Heart left ventricle (tissue), 16 donors: ENCODE data around the gene SLC6A17. TPM values are rescaled to one million over a fixed set of nuclear protein-coding genes. Genes with fewer than 3 reads are reported as not detected.

Experiments
- ATAC-seq, 4 donors: fragments of 200-7000 bp; cut with Tn5 transposase; one replicate each; pipeline ENCODE4 v1.9.1; 2020 to 2022; ENCODE audit warnings: moderate library complexity in 4 of 4, mild to moderate bottlenecking in 3 of 4, moderate number of reproducible peaks in 1 of 4
- DNase-seq, 5 donors: peaks; one replicate each; pipeline ENCODE4 v3.0.0-alpha.2; 2020
- H3K27ac ChIP-seq, 12 donors: fragments of 200-600 bp; sonication (generic) in 4 of 12; one replicate each; pipeline versions ENCODE4 v1.5.0 to v1.8.0; 2016 to 2022; ENCODE audit warnings: mild to moderate bottlenecking in 2 of 12
- H3K27me3 ChIP-seq, 9 donors: fragments of 200-600 bp; sonication (generic) in 2 of 9; one replicate each; pipeline versions ENCODE4 v1.5.1 to v1.8.0; 2016 to 2022; ENCODE audit warnings: mild to moderate bottlenecking in 3 of 9
- H3K36me3 ChIP-seq, 9 donors: fragments of 200-600 bp; sonication (generic) in 2 of 9; one replicate each; pipeline versions ENCODE4 v1.5.0 to v1.8.0; 2018 to 2022; ENCODE audit warnings: mild to moderate bottlenecking in 2 of 9
- H3K4me1 ChIP-seq, 12 donors: fragments of 200-600 bp; sonication (generic) in 4 of 12; one replicate each; pipeline versions ENCODE4 v1.5.0 to v1.8.0; 2016 to 2022; ENCODE audit warnings: mild to moderate bottlenecking in 3 of 12
- H3K4me3 ChIP-seq, 12 donors: fragments of 200-600 bp; sonication (generic) in 4 of 12; one replicate each; pipeline versions ENCODE4 v1.5.0 to v1.8.0; 2017 to 2022; ENCODE audit warnings: mild to moderate bottlenecking in 9 of 12, moderate library complexity in 4 of 12
- H3K9me3 ChIP-seq, 12 donors: fragments of 200-600 bp; sonication (generic) in 4 of 12; one replicate each; pipeline versions ENCODE4 v1.5.0 to v1.8.0; 2016 to 2022; ENCODE audit warnings: mild to moderate bottlenecking in 1 of 12
- POLR2A ChIP-seq, 2 donors: fragments of 450-650 bp; IDR thresholded peaks; one replicate each; pipeline ENCODE4 v1.6.1; 2017; ENCODE audit warnings: antibody characterized with exemption in 2 of 2, mild to moderate bottlenecking in 2 of 2, moderate library complexity in 2 of 2
- WGBS, 4 donors: extraction: QIAGEN DNeasy Blood & Tissue Kit in 2 of 4; methylation state at CpG; one replicate each; pipeline versions ENCODE4 v1.1.5 to v1.1.7; 2013 to 2018; 5-methylcytosine and 5-hydroxymethylcytosine counted together
- intact Hi-C, 10 donors: fragments of 100-400 bp; cut with DNase I; formaldehyde crosslinking; loops; one replicate each; pipeline versions ENCODE4 v1.11.1 to v1.14.2; 2022
- polyA plus RNA-seq, 2 donors: library from polyadenylated mRNA; stranded (reverse); fragments of 200-250 nt; gene quantifications; one replicate each; pipeline ENCODE4 v1.2.3, GENCODE V29; 2013
- total RNA-seq, 9 donors: library from RNA; depleted of rRNA in 2 of 9; stranded (reverse); fragments of >200 nt in 2 of 9; fragmentation: NEBNext Ultra II Directional in 3 of 9; extraction: Animal tissue kit (Norgen Biotek cat#: 25700) in 3 of 9; gene quantifications; one replicate each; pipeline versions ENCODE4 v1.1.0 to v1.2.4, GENCODE V29; 2016 to 2023
- TF ChIP-seq, protein P1 (sequence below), 12 donors: fragments of 200-600 bp; sonication (generic) in 4 of 12; IDR thresholded peaks; one replicate each; pipeline versions ENCODE4 v1.5.0 to v1.8.0; 2018 to 2022; ENCODE audit warnings: antibody characterized with exemption in 12 of 12, mild to moderate bottlenecking in 5 of 12
- donor health status: ischemic (EF 13 %, LVEDD 7.1; RV severe dilation, severe dysfunction).
- donor health status: healthy with polysubstance abuse.
- donor health status: DM: no; HTN: yes; CAD: no.
- donor health status: DM: no; HTN: no; CAD: no.
- donor health status: ischemic (EF 25% LVEDD 6.9; RV normal size, moderate dysfunction).
- donor health status: ischemic (EF 25% LVEDD 5.7; RV mildly dilated, moderate dysfunction).
- donor health status: healthy.
- donor health status: DM: yes; HTN: yes; CAD: no.
- donor health status: ischemic (EF 35%, LVEDD 5.7; RV mildly dilated, moderate dysfunction).
- donor health status: nonischemic (EF 11% LVEDD 7.7; RV severe dilation, severe dysfunction).
- donor health status: DM: yes; HTN: yes; CAD: no.
- donor health status: PGD.
- donor health status: ischemic (EF 29% LVEDD 5.4; RV normal size, mild dysfunction).
- donor health status: nonischemic (EF 23%, LVEDD 6.1; RV moderate dilation, normal function).

SLC6A17 gene
- total and polyA plus RNA-seq, 11 donors = 0.07 to 0.50 (median 0.24) TPM; not detected in 3

DNA sequence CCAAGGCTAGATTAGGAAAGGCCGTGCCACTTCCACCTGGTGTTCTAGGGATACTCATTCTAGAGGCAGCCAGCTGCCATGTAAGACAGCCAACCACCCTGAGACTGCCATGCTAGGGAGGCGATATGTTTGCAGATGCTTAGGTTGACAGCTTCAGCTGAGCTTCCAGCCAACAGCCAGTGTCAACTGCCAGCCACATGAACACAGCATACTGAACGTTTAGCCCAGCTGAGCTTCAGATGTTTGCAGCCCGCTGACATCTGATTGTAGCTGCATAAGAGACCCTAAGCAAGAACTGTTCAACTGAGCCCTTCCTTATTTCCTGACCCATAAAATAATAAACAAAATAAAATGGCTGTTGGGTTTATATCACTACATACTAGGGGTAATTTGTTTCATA, 54.9 kb downstream of the SLC6A17 start:
- Histone ChIP-seq H3K27ac (no peak overlapping the region), H3K9me3 (no peaks in the 10 kb centered on the region), H3K36me3 (no peaks in the 10 kb centered on the region), H3K4me3 (no peak overlapping the region), H3K4me1 (peaks cover 0 to 17% (median 6%) of the 10 kb centered on the region in 12 donors), H3K27me3 (no peaks in the 10 kb centered on the region)
- intact Hi-C loops = loop anchor here in 6 of 10 donors (5.0 to 10.0 kb wide), 4 partner anchors 202 to 410 kb away; partner anchors contain the start of gene LAMTOR5 (in 2 of the 6)
- DNase-seq (no peak), ATAC-seq (no peak)
- 81 to 88% (median 85%) methylated on average over 3 to 4 of the region's 4 CpGs for WGBS, 4 donors
- TF ChIP-seq, protein P1, sequence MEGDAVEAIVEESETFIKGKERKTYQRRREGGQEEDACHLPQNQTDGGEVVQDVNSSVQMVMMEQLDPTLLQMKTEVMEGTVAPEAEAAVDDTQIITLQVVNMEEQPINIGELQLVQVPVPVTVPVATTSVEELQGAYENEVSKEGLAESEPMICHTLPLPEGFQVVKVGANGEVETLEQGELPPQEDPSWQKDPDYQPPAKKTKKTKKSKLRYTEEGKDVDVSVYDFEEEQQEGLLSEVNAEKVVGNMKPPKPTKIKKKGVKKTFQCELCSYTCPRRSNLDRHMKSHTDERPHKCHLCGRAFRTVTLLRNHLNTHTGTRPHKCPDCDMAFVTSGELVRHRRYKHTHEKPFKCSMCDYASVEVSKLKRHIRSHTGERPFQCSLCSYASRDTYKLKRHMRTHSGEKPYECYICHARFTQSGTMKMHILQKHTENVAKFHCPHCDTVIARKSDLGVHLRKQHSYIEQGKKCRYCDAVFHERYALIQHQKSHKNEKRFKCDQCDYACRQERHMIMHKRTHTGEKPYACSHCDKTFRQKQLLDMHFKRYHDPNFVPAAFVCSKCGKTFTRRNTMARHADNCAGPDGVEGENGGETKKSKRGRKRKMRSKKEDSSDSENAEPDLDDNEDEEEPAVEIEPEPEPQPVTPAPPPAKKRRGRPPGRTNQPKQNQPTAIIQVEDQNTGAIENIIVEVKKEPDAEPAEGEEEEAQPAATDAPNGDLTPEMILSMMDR (IDR thresholded peaks at IDR 0.05) = no peak
- no peak for TF ChIP-seq POLR2A (IDR thresholded peaks at IDR 0.05)

DNA sequence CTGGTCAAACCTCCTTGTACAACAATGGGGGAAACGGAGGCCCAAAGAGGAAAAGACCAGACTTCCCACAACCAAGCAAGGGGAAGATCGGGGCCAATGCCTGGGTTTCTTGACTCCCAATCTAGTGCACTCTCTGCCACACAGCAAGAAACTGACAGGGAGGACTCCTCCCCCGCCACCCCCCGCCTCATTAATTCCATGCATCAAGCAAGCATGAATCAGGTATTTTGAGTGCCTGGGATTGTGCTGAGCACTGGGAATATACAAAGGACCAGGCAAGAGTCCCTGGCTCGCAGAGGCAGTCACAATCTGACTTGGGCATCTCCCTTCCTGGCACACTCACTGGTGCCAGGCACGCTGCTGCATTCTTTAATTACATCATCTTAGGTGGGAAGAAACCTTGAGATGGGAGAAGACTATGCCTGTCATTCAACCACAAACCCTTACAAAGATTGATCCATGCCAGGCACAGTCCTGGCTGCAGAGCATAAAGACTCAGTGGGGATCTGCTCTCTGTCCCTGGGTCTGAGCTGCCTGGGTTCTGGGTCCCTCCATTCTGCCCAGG, 55.4 kb downstream of the SLC6A17 start:
- Histone ChIP-seq H3K27me3 (no peaks in the 10 kb centered on the region), H3K36me3 (no peaks in the 10 kb centered on the region), H3K27ac (no peak overlapping the region), H3K9me3 (no peaks in the 10 kb centered on the region), H3K4me1 (peaks cover 0 to 17% (median 6%) of the 10 kb centered on the region in 12 donors), H3K4me3 (no peak overlapping the region)
- intact Hi-C loops = loop anchor here in 7 of 10 donors (2.0 to 10.0 kb wide), 5 partner anchors 202 to 409 kb away; partner anchors contain the start of gene LAMTOR5 (in 2 of the 7)
- ATAC-seq (no peak), DNase-seq (no peak)
- TF ChIP-seq, protein P1 (IDR thresholded peaks at IDR 0.05) = no peak
- WGBS, 4 donors = 87 to 93% (median 90%) methylated on average over 6 of the region's 6 CpGs

DNA sequence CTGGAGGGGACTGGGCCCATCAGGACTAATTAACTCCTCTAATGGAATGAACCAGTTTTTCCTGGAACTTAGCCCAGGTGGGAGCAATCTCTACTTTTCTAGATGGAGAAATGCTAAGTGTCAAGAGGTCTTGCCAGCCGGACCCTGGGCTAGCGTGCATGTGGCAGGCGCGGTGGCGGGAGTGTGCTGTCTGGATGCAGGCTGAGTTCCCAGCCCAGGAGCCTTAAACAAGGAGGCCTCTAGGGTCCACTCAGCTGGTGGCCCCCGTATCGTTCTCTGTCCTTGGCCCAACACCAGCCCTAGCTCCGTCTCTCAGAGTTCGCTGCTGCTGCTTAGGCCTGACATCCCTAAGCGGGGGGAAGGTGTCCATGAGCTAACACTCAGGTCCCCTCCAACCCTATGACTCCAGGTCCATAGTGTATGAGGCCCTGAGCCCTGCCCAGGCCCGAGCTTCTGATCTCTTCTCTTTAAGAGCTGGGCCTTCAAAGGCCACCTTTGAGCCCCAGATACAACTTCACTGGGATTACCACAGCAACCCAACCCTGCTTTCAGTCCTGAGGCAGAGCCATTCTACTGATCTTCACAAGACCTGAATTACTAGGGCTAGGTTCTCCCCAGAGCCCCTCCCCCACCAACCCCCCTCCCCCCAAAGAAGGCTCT, 56.1 kb downstream of the SLC6A17 start:
- H3K27me3 ChIP-seq = peaks cover 0 to 7% (median 0%) of the 10 kb centered on the region in 9 donors
- ATAC-seq (no peak), DNase-seq (no peak)
- H3K36me3 ChIP-seq = no peaks in the 10 kb centered on the region
- no peak overlapping the region for H3K4me3 ChIP-seq
- intact Hi-C loops = loop anchor here in 7 of 10 donors (2.0 to 10.0 kb wide), 5 partner anchors 201 to 408 kb away; partner anchors contain the start of gene LAMTOR5 (in 2 of the 7)
- H3K9me3 ChIP-seq = no peaks in the 10 kb centered on the region
- no peak overlapping the region for H3K27ac ChIP-seq
- peaks cover 0 to 23% (median 11%) of the 10 kb centered on the region in 12 donors for H3K4me1 ChIP-seq
- WGBS, 4 donors = 87 to 95% (median 89%) methylated on average over 7 to 11 of the region's 11 CpGs
- no peak for TF ChIP-seq POLR2A (IDR thresholded peaks at IDR 0.05)
- TF ChIP-seq, protein P1 (IDR thresholded peaks at IDR 0.05) = no peak

DNA sequence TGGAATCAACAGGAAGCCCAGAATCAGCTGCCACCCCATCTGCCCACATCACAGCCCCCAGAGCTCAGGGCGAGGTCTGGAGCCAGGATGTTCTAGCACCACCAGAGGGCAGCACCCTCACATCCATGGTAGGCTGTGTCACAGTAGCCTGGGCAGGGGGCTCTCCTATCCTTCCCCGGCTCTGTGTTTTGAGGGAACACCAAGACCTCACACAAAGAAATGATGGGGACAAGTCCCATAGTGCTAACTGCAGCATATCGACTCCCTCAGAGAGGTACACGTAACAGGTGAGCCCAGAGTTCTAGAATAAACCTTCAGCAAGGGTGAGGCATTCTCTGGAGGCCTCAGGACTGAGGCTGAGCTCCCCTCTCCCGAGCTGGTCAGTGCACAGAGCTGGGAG, 57.5 kb downstream of the SLC6A17 start:
- TF ChIP-seq, protein P1 (IDR thresholded peaks at IDR 0.05) = peak; percentile 81 to 97 (median 90)
- TF ChIP-seq POLR2A (IDR thresholded peaks at IDR 0.05) = no peak
- H3K9me3 ChIP-seq = no peaks in the 10 kb centered on the region
- WGBS, 4 donors = 22 to 29% (median 27%) methylated on average over 5 of the region's 5 CpGs
- intact Hi-C loops = loop anchor here (1.0 to 10.0 kb wide), 6 partner anchors 104 to 407 kb away; partner anchors contain the start of gene LAMTOR5 (in 2 of the 10)
- no peaks in the 10 kb centered on the region for H3K36me3 ChIP-seq
- H3K4me3 ChIP-seq = no peak overlapping the region
- ATAC-seq = peak; percentile 34 to 59 (median 46)
- peaks cover 0 to 13% (median 0%) of the 10 kb centered on the region in 9 donors for H3K27me3 ChIP-seq
- H3K27ac ChIP-seq = no peak overlapping the region
- peaks cover 0 to 36% (median 18%) of the 10 kb centered on the region in 12 donors for H3K4me1 ChIP-seq
- DNase-seq = peak; percentile 63 to 81 (median 72)
